COLO668 (cell line): Measurements from ENCODE around the gene CD96.
"Not testable (repeated sequence)": the region's sequence is repeated elsewhere in the genome, so short reads cannot be mapped to it uniquely, and the experiment has no call there.

Experiments
- DNase-seq: peaks from one replicate; lab custom pipeline; 2025; ENCODE audit not compliant: unreplicated experiment; lab: John Stamatoyannopoulos, UW

CD96 gene

GRCh38 chr3:111541911-111542483 is at the start of gene CD96:
CD96 (plus strand) TSS chr3:111542197; CDS start chr3:111542249, 52 bp downstream.
- DNase-seq = no peak

- no peak for DNase-seq
These were observed 48.7 kb upstream of the CD96 start for GRCh38 chr3:111493276-111493675.

- DNase-seq = no peak
These were observed 45.0 kb upstream of the CD96 start for GRCh38 chr3:111496894-111497559.

- DNase-seq = no peak
These were observed 44.0 kb upstream of the CD96 start for GRCh38 chr3:111498022-111498421.

- DNase-seq = no peak
These were observed 35.6 kb upstream of the CD96 start for GRCh38 chr3:111506435-111506834.

GRCh38 chr3:111509308-111509707 is 32.7 kb upstream of the CD96 start:
- DNase-seq = peak; percentile 9

- DNase-seq = no peak
These were observed 24.2 kb upstream of the CD96 start for GRCh38 chr3:111517801-111518200.

- no peak for DNase-seq
These were observed 22.7 kb upstream of the CD96 start for GRCh38 chr3:111519178-111519855.

- no peak for DNase-seq
These were observed 20.1 kb upstream of the CD96 start for GRCh38 chr3:111521891-111522290.

- DNase-seq = not testable (repeated sequence)
These were observed 17.5 kb upstream of the CD96 start for GRCh38 chr3:111524486-111524885.

- no peak for DNase-seq
These were observed 10.6 kb upstream of the CD96 start for GRCh38 chr3:111531446-111531845.

- no peak for DNase-seq
These were observed 7.3 kb upstream of the CD96 start for GRCh38 chr3:111534701-111535100.

- DNase-seq = no peak
These were observed 3.9 kb upstream of the CD96 start for GRCh38 chr3:111538111-111538510.

GRCh38 chr3:111538681-111539083 is 3.3 kb upstream of the CD96 start:
- DNase-seq = no peak

GRCh38 chr3:111539351-111540331 is 2.4 kb upstream of the CD96 start:
- DNase-seq = peak; percentile 26

GRCh38 chr3:111541391-111541790 is 606 bp upstream of the CD96 start:
- no peak for DNase-seq

GRCh38 chr3:111542611-111543300 is 759 bp downstream of the CD96 start:
- DNase-seq = no peak

GRCh38 chr3:111545349-111545748 is 3.4 kb downstream of the CD96 start:
- DNase-seq = no peak

GRCh38 chr3:111547631-111548030 is 5.6 kb downstream of the CD96 start:
- no peak for DNase-seq

- no peak for DNase-seq
These were observed 6.1 kb downstream of the CD96 start for GRCh38 chr3:111548092-111548491.

- DNase-seq = no peak
These were observed 6.8 kb downstream of the CD96 start for GRCh38 chr3:111548756-111549155.
